Suprapubic skin (tissue), 4 donors: ENCODE measurements around the gene AUTS2. TPM values are rescaled to one million over a fixed set of nuclear protein-coding genes. Genes with fewer than 3 reads are reported as not detected.

Experiments used
- DNase-seq, 2 donors: peaks; one replicate each; pipeline ENCODE4 v3.0.0-alpha.2; 2019; ENCODE audit warnings: low spot score in 2 of 2
- H3K27ac ChIP-seq: fragments of 200-600 bp; sonication (generic); one replicate; pipeline ENCODE4 v1.5.1; 2019
- H3K27me3 ChIP-seq: fragments of 200-600 bp; sonication (generic); one replicate; pipeline ENCODE4 v1.5.1; 2019
- H3K36me3 ChIP-seq: fragments of 200-600 bp; sonication (generic); one replicate; pipeline ENCODE4 v1.5.1; 2019
- H3K4me1 ChIP-seq: fragments of 200-600 bp; sonication (generic); one replicate; pipeline ENCODE4 v1.5.1; 2019
- H3K4me3 ChIP-seq: fragments of 200-600 bp; sonication (generic); one replicate; pipeline ENCODE4 v1.5.1; 2019; ENCODE audit warnings: mild to moderate bottlenecking
- H3K9me3 ChIP-seq: fragments of 200-600 bp; sonication (generic); one replicate; pipeline ENCODE4 v1.5.1; 2019
- EP300 ChIP-seq: sonication (generic); formaldehyde crosslinking; IDR thresholded peaks from one replicate; pipeline ENCODE4 v1.6.1; 2017; ENCODE audit warnings: antibody characterized with exemption
- POLR2A ChIP-seq, 2 donors: fragments of 450-650 bp; IDR thresholded peaks; one replicate each; pipeline ENCODE4 v1.6.1; 2017; ENCODE audit warnings: antibody characterized with exemption in 2 of 2, mild to moderate bottlenecking in 2 of 2, moderate library complexity in 2 of 2
- POLR2AphosphoS5 ChIP-seq, 3 donors: sonication (generic); formaldehyde crosslinking; IDR thresholded peaks; one replicate each; pipeline ENCODE4 v1.6.1; 2017; ENCODE audit warnings: antibody characterized with exemption in 3 of 3
- WGBS: methylation state at CpG from one replicate; pipeline ENCODE4 v1.1.5; 2018; 5-methylcytosine and 5-hydroxymethylcytosine counted together
- total RNA-seq, 4 donors: library from RNA; depleted of rRNA; stranded (reverse); fragments of >200 nt; gene quantifications; one replicate each; pipeline ENCODE4 v1.1.0, GENCODE V29; 2016
- TF ChIP-seq, protein P1 (sequence below), 2 donors: fragments of 200-600 bp in 1 of 2; fragments of 450-650 bp in 1 of 2; sonication (generic) in 1 of 2; IDR thresholded peaks; one replicate each; pipeline ENCODE4 v1.5.1; 2016 to 2019; ENCODE audit warnings: antibody characterized with exemption in 2 of 2, mild to moderate bottlenecking in 1 of 2, moderate library complexity in 1 of 2

Gene AUTS2
- total RNA-seq, 4 donors from 2014 or later = 31.0 to 102 (median 56.4) TPM

- Histone ChIP-seq H3K27ac (no peak overlapping the region), H3K36me3 (no peaks in the 10 kb centered on the region), H3K9me3 (no peaks in the 10 kb centered on the region), H3K4me1 (peaks cover 30% of the 10 kb centered on the region), H3K27me3 (no peaks in the 10 kb centered on the region), H3K4me3 (no peak overlapping the region)
- TF ChIP-seq POLR2AphosphoS5 (IDR thresholded peaks at IDR 0.05) (no peak), POLR2A (IDR thresholded peaks at IDR 0.05) (no peak), EP300 (no peak)
- TF ChIP-seq, protein P1, sequence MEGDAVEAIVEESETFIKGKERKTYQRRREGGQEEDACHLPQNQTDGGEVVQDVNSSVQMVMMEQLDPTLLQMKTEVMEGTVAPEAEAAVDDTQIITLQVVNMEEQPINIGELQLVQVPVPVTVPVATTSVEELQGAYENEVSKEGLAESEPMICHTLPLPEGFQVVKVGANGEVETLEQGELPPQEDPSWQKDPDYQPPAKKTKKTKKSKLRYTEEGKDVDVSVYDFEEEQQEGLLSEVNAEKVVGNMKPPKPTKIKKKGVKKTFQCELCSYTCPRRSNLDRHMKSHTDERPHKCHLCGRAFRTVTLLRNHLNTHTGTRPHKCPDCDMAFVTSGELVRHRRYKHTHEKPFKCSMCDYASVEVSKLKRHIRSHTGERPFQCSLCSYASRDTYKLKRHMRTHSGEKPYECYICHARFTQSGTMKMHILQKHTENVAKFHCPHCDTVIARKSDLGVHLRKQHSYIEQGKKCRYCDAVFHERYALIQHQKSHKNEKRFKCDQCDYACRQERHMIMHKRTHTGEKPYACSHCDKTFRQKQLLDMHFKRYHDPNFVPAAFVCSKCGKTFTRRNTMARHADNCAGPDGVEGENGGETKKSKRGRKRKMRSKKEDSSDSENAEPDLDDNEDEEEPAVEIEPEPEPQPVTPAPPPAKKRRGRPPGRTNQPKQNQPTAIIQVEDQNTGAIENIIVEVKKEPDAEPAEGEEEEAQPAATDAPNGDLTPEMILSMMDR (IDR thresholded peaks at IDR 0.05) = no peak
- 40% methylated on average over 2 of the region's 2 CpGs for WGBS
- no peak for DNase-seq
Observed at GRCh38 chr7:69605546-69605945, 7.3 kb downstream of the AUTS2 start.

DNA sequence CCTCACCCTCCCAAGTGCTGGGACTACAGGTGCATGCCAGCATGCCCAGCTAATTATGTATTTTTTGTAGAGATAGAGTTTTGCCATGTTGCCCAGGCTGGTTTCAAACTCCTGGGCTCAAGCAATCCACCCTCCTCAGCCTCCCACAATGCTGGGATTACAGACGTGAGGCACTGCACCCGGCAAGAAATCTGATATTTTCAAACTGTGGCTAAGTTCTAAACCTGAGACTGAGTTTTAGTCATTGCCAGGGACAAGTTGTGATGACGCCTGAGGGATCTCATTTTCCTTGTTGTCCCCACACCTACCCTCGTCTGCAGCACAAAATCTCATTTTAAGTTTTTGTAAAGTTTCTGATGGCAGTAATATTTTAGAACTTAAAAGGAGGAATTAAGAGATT lies 9.8 kb downstream of the AUTS2 start:
- TF ChIP-seq, protein P1 (IDR thresholded peaks at IDR 0.05) = no peak
- TF ChIP-seq POLR2A (IDR thresholded peaks at IDR 0.05) = no peak
- no peak for TF ChIP-seq POLR2AphosphoS5 (IDR thresholded peaks at IDR 0.05)
- no peak for TF ChIP-seq EP300

DNA sequence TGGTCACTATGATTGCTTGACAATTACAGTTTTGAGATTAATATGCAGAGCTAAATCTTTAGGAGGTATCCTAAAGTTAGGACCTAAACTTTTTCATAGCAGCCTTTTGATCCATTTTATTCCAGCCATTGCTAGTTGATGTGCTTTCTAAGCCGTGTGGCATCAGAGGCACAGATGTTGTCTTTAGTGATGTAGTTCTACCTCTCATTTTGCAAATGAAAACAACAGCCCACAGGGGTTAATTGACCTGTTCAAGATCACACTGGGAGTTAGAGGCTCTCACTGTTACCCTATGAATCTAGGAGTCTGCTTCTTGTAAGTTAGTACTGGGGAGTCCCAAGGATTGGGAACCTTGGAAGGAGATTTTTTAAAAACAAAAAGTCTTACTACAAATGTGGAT lies 10.6 kb downstream of the AUTS2 start:
- WGBS = 80% methylated on average over 1 of the region's 1 CpG
- no peak overlapping the region for H3K4me3 ChIP-seq
- no peak for TF ChIP-seq POLR2AphosphoS5 (IDR thresholded peaks at IDR 0.05)
- TF ChIP-seq, protein P1 (IDR thresholded peaks at IDR 0.05) = no peak
- no peak for TF ChIP-seq POLR2A (IDR thresholded peaks at IDR 0.05)
- TF ChIP-seq EP300 = no peak
- no peaks in the 10 kb centered on the region for H3K36me3 ChIP-seq
- H3K4me1 ChIP-seq = peaks cover 17% of the 10 kb centered on the region
- no peak for DNase-seq
- H3K9me3 ChIP-seq = no peaks in the 10 kb centered on the region
- H3K27me3 ChIP-seq = no peaks in the 10 kb centered on the region
- H3K27ac ChIP-seq = no peak overlapping the region

More for the DNA sequence above, 9.8 kb downstream of the AUTS2 start:
- no peak for DNase-seq
- 72% methylated on average over 4 of the region's 4 CpGs for WGBS
- Histone ChIP-seq H3K36me3 (no peaks in the 10 kb centered on the region), H3K4me1 (peaks cover 20% of the 10 kb centered on the region), H3K4me3 (no peak overlapping the region), H3K27me3 (no peaks in the 10 kb centered on the region), H3K9me3 (no peaks in the 10 kb centered on the region), H3K27ac (no peak overlapping the region)

DNA sequence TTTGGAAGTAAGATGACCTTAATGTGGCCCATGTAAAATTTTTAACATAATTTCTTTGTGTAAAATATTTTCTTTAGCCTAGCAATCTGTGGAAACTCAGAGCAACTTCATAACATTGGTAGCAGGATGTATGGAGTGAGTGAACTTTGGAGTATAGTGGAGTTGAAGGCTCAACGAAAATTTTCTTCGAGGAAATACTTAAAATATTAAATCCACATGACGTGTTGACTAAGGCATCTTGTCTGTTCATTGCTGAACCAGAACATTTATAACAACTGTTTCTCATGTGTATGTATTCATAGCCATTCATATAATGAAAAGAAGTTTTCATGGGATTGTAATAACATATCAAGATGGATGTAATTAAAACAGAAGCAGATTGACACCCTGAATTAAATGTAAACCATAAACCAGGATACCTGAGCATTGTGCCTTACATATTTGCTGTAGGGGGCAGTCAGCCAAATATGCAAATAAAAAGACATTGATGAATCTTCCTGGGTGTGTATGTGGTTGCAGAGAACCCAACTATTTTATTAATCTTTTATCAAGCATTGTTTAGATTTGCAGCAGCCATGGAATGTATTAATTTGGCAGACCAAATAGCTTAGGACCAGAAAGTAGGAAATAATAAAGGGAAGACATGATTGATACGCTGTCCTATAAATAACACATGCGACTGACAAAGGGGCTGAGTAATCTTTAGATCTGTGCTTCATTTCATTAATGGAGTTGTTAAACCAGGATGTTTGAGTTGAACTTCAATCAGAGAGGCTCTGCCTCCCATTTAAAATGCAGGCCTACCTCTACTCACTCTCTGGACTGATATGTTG lies 11.5 kb downstream of the AUTS2 start:
- no peaks in the 10 kb centered on the region for H3K9me3 ChIP-seq
- peaks cover 14% of the 10 kb centered on the region for H3K4me1 ChIP-seq
- no peaks in the 10 kb centered on the region for H3K27me3 ChIP-seq
- H3K4me3 ChIP-seq = no peak overlapping the region
- H3K27ac ChIP-seq = no peak overlapping the region
- TF ChIP-seq, protein P1 (IDR thresholded peaks at IDR 0.05) = no peak
- TF ChIP-seq EP300 (no peak), POLR2AphosphoS5 (IDR thresholded peaks at IDR 0.05) (no peak), POLR2A (IDR thresholded peaks at IDR 0.05) (no peak)
- H3K36me3 ChIP-seq = no peaks in the 10 kb centered on the region
- no peak for DNase-seq
- 59% methylated on average over 5 of the region's 5 CpGs for WGBS

DNA sequence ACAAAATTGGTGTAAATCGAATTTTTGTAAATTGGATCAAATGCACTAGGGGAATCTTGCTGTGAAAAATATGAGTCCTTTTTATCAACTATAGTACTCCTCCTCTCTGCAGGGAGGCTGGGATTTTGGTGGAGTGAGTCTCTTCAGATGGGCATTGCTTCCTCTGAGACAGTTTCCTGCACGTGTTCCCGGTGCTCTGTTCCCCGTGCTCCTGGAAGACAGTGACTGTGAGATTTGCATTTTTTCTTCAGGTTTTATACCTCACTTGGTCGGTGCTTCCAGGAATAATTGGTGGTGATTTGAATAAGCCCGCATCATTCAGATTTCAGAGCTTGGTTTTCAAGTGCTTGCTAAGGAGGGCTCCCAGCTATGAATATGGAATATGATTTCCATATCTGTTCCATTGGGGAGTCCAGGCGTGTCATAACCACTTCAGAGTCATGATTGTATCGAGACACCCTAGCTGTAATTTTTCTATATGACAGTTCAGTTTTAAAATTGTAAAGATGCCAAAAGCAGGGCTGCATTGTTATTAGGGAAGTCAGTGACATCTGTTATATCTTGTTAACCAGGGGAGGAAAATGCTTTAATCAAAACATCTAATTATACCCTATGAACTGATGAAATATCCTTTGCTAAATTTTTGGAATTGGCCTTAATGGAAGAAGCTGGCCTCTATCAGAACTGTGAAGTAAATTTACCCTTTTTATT lies 12.3 kb downstream of the AUTS2 start:
- TF ChIP-seq POLR2A (IDR thresholded peaks at IDR 0.05) = no peak
- no peak for TF ChIP-seq EP300
- no peak for TF ChIP-seq POLR2AphosphoS5 (IDR thresholded peaks at IDR 0.05)
- TF ChIP-seq, protein P1 (IDR thresholded peaks at IDR 0.05) = no peak
- no peak for DNase-seq
- no peaks in the 10 kb centered on the region for H3K9me3 ChIP-seq
- H3K4me3 ChIP-seq = no peak overlapping the region
- 46% methylated on average over 8 of the region's 8 CpGs for WGBS
- H3K4me1 ChIP-seq = peaks cover 11% of the 10 kb centered on the region
- no peaks in the 10 kb centered on the region for H3K27me3 ChIP-seq
- no peak overlapping the region for H3K27ac ChIP-seq
- no peaks in the 10 kb centered on the region for H3K36me3 ChIP-seq
